Activated CD8-positive, alpha-beta memory T cell treated with anti-CD3 and anti-CD28 coated beads for 24 hours (primary cell): Measurements from ENCODE around the gene SRRM2.

ENCODE experiments used
- DNase-seq: peaks from one replicate; pipeline ENCODE4 v3.0.0-alpha.2; 2020

Gene SRRM2

GRCh38 chr16:2778630-2778958 is 26.2 kb downstream of the SRRM2 start:
- no peak for DNase-seq

- peak; percentile 56 for DNase-seq
Observed at GRCh38 chr16:2779151-2779920, 26.9 kb downstream of the SRRM2 start.

- DNase-seq = peak; percentile 58
Observed at GRCh38 chr16:2779978-2780898, 27.8 kb downstream of the SRRM2 start.

DNA sequence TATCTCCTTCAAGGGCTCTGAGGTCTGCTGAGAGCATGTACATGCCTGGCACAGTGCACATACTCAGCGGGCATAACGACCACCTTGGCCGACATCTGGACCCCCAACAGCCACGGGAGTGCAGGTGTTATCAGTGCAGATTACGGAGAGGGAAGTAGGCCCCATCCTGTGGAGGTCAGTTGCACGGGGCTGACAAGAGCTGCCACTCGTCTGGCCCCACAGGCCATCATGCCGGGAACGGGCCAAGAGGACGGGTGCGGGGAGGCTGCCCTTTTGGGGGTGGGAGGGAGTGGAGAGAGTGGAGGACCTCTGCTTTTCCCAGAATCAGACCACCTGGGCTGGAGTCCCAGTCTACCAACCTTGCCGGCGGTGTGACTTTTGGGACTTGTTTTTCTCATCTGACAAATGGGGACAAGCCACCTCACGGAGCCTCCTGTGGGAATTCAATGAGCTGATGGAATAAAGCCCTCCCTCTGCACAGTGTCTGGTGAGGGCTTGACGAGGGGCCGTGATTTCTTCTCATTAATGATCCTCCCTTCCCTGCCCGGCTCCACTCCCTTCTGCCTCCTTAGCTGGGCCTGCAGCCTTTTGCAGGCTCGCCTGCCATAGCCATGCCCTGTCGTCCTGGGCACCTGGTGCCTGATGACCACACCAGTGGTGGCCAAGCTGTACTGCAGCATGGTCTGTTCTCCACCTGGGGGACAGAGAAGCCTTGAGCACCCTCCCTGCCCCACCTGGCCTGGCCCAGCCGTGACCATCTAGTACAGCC is 30.3 kb downstream of the SRRM2 start:
- DNase-seq = no peak

DNA sequence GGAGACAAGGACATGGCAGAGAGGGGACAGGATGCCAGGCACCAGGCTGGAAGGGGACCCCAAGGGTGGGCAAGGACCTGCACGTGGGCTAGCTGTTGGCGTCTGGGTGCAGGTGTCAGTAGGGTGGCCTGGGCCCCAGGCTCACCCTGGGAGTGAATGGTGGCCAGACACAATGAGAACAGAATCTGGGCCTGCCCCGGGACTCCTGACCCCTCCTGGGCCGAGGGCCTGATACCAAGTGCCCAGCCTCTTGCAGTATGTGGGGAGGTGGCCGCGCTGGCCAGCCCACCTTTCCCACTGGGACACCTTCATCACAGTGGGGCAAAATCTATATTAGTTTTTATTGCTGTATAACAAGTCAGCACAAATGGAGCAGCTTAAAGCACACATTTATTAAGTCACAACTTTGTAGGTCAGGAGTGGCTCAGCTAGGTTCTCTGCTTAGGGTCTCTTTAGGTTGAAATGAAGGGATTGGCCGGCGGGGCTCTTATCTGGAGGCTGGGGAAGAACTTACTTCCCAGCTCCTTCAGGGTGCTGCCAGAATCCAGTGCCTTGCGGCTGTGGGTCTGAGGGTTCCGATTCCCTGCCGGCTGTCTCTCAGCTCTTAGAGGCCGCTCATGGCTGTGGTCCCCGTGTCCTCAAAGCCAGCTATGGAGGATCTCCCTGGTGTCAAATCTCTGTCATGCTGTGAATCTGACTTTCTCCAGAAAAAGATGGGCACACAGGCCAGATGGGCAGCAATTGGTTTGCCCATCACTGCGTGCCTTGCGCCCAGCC is 31.3 kb downstream of the SRRM2 start:
- DNase-seq = no peak

DNA sequence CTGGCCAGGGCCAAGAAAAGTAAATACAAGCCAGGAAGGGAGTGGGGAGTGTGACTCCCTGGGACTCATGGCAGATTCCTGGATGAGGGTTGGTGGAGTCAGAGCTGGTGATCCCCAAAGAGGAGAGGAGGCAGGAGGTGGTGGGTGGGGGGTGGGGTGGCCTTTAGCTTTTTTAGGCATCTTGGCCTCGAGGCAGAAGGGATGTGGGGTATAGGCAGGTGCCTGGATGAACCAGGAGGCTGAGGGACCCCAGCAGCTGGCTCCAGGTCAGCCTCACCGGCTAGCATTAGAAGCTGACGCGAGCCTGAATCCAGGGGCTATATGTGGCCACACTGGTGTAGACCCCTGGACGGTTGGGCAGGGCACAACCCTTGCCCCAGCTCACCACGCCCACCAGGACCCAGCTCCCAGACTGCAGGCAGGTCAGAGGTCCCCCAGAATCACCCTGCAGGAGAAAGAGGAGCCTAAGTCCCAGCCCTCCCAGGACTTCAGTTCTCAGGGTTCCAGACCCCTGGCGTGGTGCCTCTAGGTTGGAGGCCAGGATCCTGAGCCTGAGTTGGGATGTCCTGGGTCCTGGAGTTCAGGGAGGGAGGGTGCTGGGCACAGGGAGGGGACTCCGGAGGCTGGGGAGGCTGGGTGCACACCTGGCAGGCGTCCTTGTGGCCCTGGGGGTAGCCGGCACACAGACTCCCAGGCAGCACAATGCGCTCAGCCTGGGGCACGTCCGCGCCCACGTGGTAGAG is 32.1 kb downstream of the SRRM2 start:
- DNase-seq = no peak

GRCh38 chr16:2785101-2785991 is 32.9 kb downstream of the SRRM2 start:
- DNase-seq = peak; percentile 86

GRCh38 chr16:2786061-2786825 is 33.8 kb downstream of the SRRM2 start:
- no peak for DNase-seq

DNA sequence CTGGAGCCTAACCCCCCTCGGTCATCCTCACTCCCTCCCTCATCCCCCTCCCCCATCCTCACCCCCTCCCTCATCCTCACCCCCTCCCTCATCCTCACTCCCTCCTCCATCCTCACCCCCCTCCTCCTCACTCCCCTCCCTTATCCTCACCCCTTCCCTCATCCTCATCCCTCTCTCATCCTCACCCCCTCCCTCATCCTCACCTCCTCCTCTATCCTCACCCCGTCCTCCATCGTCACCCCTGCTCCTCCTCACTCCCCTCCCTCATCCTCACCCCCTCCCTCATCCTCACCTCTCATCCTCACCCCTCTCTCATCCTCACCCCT is 34.4 kb downstream of the SRRM2 start:
- DNase-seq = no peak

DNA sequence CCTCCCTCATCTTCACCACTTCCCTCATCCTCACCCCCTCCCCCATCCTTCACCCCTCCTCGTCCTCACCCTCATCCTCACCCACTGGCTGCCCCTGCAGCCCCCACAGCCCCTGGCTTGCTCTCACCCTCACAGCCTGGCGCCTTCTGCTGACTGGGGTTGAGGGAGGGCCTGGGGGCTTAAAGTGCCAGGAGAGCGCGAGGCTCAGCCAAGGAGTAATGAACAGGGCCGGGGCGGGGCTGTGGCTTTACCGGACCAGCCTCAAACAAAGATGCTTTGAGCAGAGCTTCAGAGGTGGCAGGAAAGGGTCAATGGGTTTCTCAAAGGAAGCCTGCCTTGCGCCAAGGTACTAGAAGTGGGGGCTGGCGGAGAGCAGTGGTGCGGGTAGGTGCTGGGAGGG is 35.0 kb downstream of the SRRM2 start, which contains the start of gene PRSS33:
Gene PRSS33, minus strand, starts transcription at position 155 of the 400 bp plus-strand sequence. CDS start 1,013 bp downstream, outside the sequence.
- no peak for DNase-seq

GRCh38 chr16:2787961-2788360 is 35.5 kb downstream of the SRRM2 start:
- DNase-seq = no peak

DNA sequence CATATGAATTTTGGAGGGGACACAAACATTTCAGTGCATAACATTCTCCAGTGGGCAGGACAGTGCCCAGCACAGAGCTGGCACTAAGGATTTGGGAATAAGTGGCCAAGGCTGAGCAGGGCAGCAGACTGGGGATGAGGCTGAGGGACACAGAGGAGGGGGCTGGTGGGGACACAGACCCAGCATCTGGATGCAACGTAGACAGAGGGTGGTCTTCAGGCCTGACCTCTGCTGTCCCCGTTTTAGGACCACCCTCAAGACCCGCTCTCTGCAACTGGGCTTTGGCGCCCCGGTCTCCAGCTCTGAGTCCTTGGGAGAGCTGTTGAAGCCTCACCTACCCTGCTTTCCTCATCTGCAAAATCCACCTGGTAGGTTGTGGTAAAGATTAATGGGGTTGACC is 38.2 kb downstream of the SRRM2 start:
- no peak for DNase-seq

- DNase-seq = no peak
Observed at GRCh38 chr16:2791174-2791573, 38.7 kb downstream of the SRRM2 start.

GRCh38 chr16:2792940-2793339 is 40.5 kb downstream of the SRRM2 start:
- no peak for DNase-seq

DNA sequence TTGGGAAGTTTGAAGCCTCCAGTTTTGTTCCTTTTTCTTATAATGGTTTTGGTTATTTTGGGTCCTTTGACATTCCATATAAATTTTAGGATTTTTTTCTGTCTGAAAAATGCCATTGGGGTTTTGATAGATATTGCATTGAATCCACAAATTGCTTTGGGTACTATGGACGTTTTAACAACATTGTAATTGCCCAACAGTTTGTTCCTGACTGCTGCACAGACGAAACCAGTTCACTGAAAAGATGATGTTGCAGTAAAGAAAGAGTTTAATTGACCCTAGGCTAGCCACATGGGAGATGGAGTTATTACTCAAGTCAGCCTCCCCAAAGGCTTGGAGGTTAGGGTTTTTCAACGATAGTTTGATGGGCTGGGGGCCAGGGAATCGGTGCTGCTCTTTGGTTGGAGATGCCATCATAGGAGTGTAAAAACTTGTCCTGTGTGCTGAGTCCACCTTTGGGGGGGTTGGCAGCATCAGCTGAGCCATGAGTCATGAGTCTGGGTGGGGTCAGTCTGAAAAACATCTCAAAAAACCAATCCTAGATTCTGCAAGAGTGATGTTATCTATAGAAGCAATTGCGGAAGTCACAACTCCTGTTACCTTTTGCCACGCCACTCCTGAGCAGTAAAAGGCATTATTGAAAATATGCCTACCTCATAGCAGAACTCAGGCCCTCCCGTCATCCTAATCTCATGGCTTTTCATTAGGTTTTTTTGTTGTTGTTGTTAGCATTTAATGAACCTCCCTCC is 43.1 kb downstream of the SRRM2 start:
- no peak for DNase-seq

- no peak for DNase-seq
Observed at GRCh38 chr16:2798723-2799204, 46.3 kb downstream of the SRRM2 start.

DNA sequence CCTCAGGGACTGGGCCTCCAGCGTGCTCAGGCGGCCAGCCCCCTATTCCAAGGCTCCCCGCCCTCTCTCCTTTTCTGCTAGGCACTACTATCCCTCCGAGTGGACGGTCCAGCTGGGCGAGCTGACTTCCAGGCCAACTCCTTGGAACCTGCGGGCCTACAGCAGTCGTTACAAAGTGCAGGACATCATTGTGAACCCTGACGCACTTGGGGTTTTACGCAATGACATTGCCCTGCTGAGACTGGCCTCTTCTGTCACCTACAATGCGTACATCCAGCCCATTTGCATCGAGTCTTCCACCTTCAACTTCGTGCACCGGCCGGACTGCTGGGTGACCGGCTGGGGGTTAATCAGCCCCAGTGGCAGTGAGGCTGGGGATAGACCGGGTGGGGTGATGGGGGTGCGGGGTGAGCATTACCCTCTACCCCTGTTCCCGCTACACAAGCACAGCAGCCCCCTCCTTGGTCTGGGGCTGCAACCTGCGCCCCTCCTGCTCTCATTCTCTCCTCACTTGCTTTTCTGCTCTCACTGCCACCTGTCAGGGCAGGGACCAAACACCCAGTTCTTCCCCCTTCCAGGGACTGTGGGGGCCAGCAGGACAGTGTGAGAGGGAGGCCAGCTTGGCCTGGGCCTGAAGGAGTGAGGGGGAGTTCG is 46.9 kb downstream of the SRRM2 start:
- no peak for DNase-seq

- DNase-seq = no peak
Observed at GRCh38 chr16:2799859-2800226, 47.4 kb downstream of the SRRM2 start.
